GM19193 (cell line): Measurements from ENCODE around the gene REV3L.

Experiments used
- POLR2A ChIP-seq: IDR thresholded peaks from 4 replicates; pipeline ENCODE4 v1.6.1; 2011; ENCODE audit not compliant: insufficient read depth, insufficient read length; ENCODE audit errors: extremely low read depth

Gene REV3L

DNA sequence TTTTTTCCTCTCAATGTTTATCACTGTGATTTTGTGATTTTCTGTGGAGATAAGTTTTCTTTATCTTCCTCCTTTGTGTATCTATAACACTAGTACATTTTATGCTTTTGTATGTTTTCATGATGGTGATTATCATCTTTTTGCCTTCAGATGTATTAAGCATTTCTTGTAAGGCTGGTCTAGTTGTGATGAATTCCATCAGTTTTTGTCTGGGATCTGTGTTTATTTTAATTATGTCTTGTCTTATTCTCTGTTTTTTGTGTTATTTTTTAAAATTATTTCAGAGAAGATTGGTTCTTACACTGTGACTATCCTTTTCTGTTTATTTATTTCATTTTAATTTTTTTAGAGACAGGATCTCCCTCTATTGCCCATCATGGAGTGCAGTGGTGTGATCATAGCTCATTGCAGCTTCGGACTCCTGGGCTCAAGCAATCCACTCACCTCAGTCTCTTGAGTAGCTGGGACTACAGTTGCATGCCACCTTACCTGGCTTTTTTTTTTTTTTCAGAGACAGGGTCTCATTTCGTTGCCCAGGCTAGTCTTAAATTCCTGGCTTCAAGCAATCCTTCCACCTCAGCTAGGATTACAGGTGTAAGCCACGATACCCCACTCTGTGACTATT lies 208.3 kb downstream of the REV3L start:
- TF ChIP-seq POLR2A: no peak

DNA sequence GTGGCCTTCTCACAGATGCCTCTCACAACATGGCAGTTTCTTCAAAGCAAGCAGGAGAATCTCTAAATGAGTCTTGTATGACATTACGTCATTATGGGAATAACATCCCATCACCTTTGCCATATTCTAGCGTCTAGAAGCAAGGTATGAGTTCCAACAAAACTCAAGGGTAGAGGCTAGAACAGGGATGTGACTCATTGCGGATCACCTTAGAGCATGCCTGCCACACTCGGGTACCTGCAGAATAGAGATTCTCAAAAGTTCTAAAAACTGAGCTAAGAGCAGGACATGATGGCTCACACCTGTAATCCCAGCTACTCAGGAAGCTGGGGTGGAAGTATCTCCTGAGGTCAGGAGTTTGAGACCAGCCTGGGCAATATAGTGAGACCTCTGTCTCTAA lies 212.9 kb downstream of the REV3L start:
- no peak for TF ChIP-seq POLR2A

DNA sequence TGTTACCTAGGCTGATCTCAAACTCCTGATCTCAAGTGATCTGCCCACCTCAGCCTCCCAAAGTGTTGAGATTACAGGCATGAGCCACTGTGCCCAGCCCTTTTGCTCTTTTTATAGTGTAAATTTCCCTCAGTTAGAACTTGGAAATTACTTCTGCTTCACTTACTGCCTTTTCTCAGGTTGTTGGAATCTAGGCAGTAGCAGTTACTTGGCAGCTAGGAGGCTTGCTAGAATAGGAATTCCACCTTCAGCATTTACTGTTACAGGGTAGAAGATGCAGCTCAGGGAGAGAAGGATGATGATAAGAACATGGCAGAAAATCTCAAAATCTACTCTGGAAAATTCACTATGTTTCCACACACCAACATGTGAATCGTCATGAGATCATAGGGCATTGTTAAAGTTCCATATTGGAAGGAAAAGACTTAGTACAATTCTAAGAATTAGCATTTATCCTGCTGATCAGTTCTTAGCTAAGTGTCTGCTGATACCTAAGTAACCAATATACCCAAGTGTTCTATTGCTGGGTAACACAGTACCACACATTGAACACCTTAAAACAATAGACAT lies 213.5 kb downstream of the REV3L start:
- no peak for TF ChIP-seq POLR2A

DNA sequence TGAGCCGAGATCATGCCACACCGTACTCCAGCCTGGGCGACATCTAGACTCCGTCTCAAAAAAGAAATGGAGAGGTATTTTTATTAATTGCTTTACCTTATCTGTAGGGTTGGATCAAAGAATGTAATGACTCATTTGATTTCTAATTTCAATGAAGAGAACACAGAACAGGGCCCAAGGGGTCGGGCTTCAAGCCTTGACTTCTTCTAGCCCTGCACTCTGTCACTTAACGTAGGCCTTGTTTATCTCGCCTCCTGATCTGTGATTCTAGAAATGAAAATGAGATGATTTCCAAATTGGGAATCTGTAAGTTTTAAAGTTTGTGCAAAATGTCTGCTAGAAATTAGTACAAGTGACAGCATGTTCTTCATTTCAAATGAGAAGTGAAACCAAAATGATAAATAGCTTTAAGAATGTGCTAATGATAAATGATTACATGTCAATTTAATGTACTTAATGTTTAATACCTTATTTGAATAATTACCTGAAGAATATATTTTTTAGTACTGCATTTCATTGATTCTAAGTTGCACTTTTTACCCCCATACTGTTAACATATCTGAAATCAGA lies 215.2 kb downstream of the REV3L start:
- TF ChIP-seq POLR2A: no peak

DNA sequence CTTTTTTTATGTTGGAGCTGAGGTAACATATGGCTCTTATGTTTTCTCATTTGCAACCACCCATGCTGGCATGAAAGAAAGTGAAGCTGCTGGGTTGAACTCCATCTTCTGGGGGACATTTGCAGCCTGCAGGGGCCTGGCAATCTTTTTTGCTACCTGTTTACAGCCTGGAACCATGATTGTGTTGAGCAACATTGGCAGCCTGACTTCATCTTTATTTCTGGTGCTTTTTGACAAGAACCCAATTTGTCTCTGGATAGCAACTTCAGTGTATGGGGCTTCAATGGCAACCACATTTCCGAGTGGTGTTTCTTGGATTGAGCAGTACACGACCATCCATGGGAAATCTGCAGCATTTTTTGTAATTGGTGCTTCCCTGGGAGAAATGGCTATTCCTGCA lies 216.7 kb downstream of the REV3L start:
- no peak for TF ChIP-seq POLR2A

DNA sequence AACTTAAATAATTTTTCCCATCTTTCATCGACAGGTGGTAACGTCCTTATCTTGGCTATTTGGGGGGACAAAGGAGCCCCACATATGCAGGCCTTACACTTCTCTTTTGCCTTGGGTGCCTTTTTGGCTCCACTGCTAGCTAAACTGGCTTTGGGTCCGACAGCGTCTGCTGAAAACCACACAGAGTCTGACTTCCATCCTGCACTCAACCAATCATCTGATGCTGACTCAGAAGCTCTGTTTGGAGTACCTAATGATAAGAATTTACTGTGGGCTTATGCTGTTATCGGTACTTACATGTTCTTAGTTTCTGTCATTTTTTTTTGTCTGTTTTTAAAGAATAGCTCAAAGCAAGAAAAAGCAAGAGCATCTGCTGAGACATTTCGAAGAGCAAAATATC lies 217.2 kb downstream of the REV3L start:
- TF ChIP-seq POLR2A: no peak

DNA sequence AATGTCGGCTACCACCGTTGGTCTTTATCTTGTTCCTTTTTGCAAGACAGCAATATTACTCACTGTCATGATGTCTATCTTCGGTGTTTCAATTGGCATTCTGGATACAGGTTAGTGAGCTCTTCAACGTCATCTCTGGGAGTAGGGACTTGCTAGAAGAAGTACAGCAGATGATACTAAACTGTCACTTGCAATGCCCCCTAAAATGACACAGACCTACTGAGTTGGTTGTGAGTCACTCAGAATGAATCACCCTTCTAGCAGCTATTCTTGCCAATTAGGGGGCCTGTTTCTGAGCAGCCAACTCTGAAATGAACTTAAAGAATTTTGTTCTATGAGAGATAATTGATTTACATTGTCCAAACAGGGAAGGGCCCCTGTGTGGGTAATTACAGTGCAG lies 219.2 kb downstream of the REV3L start:
- TF ChIP-seq POLR2A: no peak

DNA sequence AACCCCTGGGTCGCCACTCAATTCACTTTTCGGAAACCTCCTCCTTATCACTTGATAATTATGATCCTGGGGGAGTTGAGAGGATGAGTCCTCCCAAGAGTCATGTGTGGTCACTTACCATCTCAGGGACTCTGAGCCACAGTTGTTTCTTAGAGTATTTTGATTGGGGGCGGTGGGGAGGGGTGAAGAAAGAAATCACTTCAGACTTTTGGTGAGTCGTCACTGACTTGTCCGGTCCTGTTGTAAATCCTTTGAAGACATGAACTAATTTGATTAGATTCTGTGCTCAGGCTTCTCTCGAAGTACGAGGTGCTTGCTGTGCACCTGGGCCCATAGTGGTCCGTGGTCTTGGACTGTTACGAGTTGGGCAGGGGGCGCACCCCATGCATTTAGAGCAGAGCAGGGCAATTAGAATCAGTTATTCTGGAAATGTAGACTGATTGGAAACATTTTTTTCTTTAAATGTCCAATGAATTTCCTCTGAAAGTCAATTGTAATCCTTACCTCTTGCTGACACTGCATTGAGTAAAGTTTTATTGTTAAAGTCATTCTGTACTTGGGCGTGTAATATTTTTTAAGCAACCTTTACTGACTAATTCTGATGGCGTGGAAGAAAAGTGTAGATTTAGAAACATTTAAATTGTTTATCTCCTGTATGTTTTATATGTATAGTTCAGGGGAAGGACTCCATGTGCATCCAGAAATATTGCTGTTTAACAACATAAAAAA lies 222.3 kb downstream of the REV3L start:
- no peak for TF ChIP-seq POLR2A

DNA sequence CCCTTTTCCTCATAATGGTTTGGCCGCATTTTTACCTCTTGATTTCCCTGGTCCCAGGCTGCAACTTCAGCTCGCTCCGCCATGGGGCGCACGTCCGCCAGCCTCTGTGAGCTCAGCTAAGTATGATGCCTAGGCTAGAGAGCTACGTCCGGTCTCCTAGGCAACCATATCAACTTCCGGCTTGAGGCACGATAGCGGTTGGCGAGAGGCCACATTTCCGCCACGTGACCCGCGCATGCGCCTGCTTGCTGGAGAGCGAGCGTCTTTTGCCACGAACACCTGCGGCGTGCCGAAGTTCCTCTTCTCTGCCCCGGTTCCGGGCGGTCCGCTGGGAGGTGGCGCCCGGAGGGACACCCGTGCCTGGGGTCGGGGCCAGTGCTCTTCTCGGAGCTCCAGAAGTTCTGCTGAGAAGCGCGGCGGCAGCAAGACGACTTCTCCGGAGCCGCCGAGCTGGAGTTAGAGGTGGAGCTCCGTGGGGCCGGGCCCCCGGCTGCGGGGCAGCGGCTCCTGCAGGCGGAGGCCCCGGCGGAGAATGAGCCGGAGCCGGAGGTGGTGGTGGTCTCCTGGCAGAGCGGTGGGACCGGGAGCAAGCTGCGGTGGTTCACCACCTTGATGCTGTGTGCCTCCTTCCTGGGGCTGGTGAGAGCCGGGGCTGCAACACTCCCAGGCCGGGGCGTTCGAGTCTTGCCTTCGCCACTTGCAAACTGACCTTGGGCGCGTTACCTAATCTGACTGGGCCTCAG lies 223.8 kb downstream of the REV3L start:
- peak; percentile 90 for TF ChIP-seq POLR2A

DNA sequence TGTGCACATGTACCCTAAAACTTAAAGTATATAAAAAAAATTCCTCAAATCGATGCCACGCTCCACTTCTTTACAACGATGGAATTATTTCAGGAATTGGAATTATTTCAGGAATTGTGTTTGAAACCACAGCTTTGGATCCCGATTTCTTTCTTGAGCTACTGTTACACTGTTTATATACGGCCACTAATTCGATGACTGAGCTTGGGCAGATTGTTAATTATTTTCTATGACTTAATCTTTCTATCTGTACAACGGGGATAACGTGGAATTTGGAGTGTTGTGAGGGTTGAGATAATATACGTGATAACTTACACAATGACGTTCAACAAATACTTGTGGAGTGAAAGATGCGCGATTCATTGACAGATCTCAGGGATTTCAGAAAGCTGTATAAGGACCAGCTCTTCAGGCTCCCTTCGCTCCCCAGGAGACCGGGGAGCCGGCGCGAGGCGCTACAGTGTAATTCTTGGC lies 224.4 kb downstream of the REV3L start:
- no peak for TF ChIP-seq POLR2A

DNA sequence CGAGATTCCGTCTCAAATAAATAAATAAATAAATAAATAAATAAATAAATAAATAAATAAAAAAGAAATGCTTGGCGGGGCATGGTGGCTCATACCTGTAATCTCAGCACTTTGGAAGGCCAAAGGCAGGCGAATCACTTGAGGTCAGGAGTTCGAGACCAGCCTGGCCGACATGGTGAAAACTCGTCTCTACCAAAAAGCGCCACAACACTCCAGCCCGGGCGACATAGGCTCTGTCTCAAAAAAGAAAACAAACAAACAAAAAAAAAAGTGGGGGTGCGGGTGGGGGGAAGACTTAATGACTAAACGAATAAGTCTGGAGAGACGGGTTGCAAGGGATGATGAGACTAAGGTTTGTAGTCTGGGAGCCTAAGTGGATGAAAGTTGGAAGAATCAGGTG lies 225.0 kb downstream of the REV3L start:
- TF ChIP-seq POLR2A: no peak

DNA sequence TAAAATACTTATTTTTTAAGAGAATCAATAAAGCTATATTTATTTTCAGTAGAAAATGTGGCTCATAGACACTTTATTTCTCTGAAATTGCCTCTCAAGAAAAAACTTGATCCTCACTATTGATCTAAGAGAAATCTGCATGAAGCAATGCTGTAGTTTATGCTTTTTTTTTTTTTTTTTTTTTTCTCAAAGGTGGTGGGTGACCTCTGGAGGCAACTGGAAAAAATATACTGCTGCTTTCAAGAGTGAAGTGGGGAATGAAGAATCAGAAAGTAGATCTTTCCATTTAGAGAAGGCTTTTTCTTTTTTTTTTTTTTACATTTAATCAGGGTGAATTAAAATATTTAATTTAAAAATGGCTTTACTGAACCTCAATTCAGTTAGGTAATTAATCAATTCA lies 226.4 kb downstream of the REV3L start:
- TF ChIP-seq POLR2A: no peak

DNA sequence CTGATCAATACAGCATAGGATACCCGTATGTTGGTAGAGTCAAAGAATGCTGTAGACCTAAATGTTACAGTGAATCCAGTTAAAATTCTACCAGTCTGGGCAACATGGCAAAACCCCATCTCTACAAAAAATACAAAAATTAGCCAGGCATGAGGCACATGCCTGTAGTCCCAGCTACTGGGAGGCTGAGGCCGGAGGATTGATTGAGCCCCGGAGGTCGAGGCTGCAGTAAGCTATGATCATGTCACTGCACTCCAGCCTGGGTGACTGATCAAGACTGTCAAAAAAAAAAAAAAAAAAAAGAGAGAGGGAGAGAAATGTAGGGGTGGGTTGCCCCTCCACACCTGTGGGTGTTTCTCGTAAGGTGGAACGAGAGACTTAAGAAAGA lies 228.2 kb downstream of the REV3L start:
- TF ChIP-seq POLR2A: no peak

DNA sequence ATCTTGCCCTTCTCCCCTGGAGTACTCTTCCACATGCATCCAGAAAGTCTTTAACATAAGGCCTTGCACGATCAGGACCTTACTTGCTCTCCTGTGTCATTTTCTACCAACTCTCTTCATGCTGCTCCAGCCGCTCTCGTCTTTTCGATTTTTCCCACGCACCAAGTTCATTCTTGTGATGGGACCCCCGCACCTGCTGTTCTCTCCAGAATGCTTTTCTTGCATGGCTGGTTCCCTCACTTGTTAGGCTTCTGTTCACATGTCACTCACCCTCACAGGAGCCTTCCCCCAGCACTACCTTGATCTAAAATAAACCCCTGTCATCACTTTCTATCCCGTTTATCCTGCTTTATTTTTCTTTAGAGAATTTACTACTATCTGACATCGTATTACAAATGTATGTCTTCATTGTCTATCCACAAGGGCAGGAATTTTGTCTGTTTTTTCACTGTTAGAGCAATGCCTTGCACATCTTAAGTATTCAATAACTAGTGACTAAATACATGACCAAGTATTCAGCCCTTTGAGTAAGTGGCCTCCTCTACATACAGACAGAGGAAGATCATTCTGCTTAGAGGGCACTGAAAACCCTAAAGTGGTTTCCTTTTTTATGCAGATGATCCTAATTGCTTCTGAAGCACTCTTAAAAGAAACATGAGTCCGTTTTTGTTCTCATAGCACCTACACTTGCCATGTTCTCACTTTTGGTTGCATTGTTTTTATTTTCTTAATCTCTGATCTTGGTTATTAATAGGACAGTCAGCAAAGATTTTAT lies 228.8 kb downstream of the REV3L start:
- no peak for TF ChIP-seq POLR2A
